SK-N-SH treated with all-trans-retinoic acid at 6 μM for 48 hours (cell line): ENCODE data around the gene DDX46.
"Not testable (repeated sequence)": the region's sequence is repeated elsewhere in the genome, so short reads cannot be mapped to it uniquely, and the experiment has no call there.

Source experiments
- ARNTL ChIP-seq: fragments of 450-650 bp; formaldehyde crosslinking; IDR thresholded peaks from 2 replicates; pipeline ENCODE4 v1.5.0; 2020; ENCODE audit warnings: low read depth, mild to moderate bottlenecking, moderate library complexity, borderline replicate concordance
- BACH2 ChIP-seq: fragments of 250-450 bp; sonication (Bioruptor Pico); IDR thresholded peaks from 2 replicates; pipeline ENCODE4 v1.9.0; 2021; ENCODE audit warnings: mild to moderate bottlenecking, borderline replicate concordance
- CREB5 ChIP-seq: fragments of 250-450 bp; sonication (Bioruptor Pico); IDR thresholded peaks from 2 replicates; pipeline ENCODE4 v1.5.1; 2020; ENCODE audit warnings: low read depth, mild to moderate bottlenecking, moderate library complexity
- CSDC2 ChIP-seq: fragments of 250-450 bp; sonication (Bioruptor Pico); IDR thresholded peaks from 2 replicates; pipeline ENCODE4 v1.5.0; 2020; ENCODE audit warnings: mild to moderate bottlenecking, moderate library complexity
- ISL1 ChIP-seq: fragments of 250-450 bp; sonication (Bioruptor Pico); IDR thresholded peaks from 2 replicates; pipeline ENCODE4 v2.1.2; 2022; ENCODE audit warnings: mild to moderate bottlenecking, moderate library complexity
- RARB ChIP-seq: fragments of 250-450 bp; sonication (Bioruptor Pico); IDR thresholded peaks from 2 replicates; pipeline ENCODE4 v1.8.0; 2021; ENCODE audit warnings: mild to moderate bottlenecking, moderate library complexity
- TOX ChIP-seq: fragments of 250-450 bp; sonication (Bioruptor Pico); IDR thresholded peaks from 2 replicates; pipeline ENCODE4 v1.8.0; 2021; ENCODE audit warnings: mild to moderate bottlenecking, moderate library complexity, borderline replicate concordance
- ZFP30 ChIP-seq: fragments of 450-650 bp; formaldehyde crosslinking; IDR thresholded peaks from 2 replicates; pipeline ENCODE4 v1.5.0; 2022; ENCODE audit warnings: mild to moderate bottlenecking, moderate library complexity

GRCh38 chr5:134767528-134768291 is 9.1 kb downstream of the DDX46 start:
- TF ChIP-seq CREB5 (CRISPR knock-in tag); ARNTL; TOX (CRISPR knock-in tag); RARB (CRISPR knock-in tag); ISL1 (CRISPR knock-in tag); CSDC2 (CRISPR knock-in tag); BACH2 (CRISPR knock-in tag); ZFP30 (CRISPR knock-in tag): not testable (repeated sequence)
